Adipocyte (in vitro differentiated cells): ENCODE measurements around the gene MDFI.

Source experiments
- DNase-seq: peaks from one replicate; pipeline ENCODE4 v3.0.0-alpha.2; 2015; ENCODE audit warnings: low read depth
- H3K27me3 ChIP-seq: replicated peaks from 2 replicates; pipeline ENCODE4 v1.7.0; 2013; ENCODE audit warnings: mild to moderate bottlenecking, low read length, moderate library complexity; ENCODE audit not compliant: control insufficient read depth, insufficient read depth
- H3K36me3 ChIP-seq: 2 replicates; pipeline ENCODE4 v1.7.0; 2013; ENCODE audit warnings: low read length, mild to moderate bottlenecking, moderate library complexity; ENCODE audit not compliant: control insufficient read depth, insufficient read depth, severe bottlenecking
- H3K4me1 ChIP-seq: 2 replicates; pipeline ENCODE4 v1.7.0; 2013; ENCODE audit warnings: mild to moderate bottlenecking, low read length, moderate library complexity; ENCODE audit not compliant: control insufficient read depth, insufficient read depth
- H3K4me3 ChIP-seq: 2 replicates; pipeline ENCODE4 v1.7.0; 2013; ENCODE audit warnings: mild to moderate bottlenecking, low read length, moderate library complexity
- H3K9ac ChIP-seq: 2 replicates; pipeline ENCODE4 v1.7.0; 2013; ENCODE audit warnings: mild to moderate bottlenecking, low read length, moderate library complexity
- H3K9me3 ChIP-seq: 2 replicates; pipeline ENCODE4 v1.7.0; 2013; ENCODE audit warnings: mild to moderate bottlenecking, low read length, moderate library complexity; ENCODE audit not compliant: control insufficient read depth

MDFI gene

GRCh38 chr6:41596096-41596685, 42.1 kb upstream of the MDFI start:
- Histone ChIP-seq H3K9ac (no peak overlapping the region), H3K36me3 (peaks cover 15% of the 10 kb centered on the region), H3K27me3 (no peaks in the 10 kb centered on the region), H3K4me1 (peaks cover 11% of the 10 kb centered on the region), H3K4me3 (no peak overlapping the region), H3K9me3 (no peaks in the 10 kb centered on the region)
- no peak for DNase-seq

- DNase-seq, result no peak
- Histone ChIP-seq H3K9ac (no peak overlapping the region), H3K36me3 (peaks cover 10% of the 10 kb centered on the region), H3K27me3 (no peaks in the 10 kb centered on the region), H3K9me3 (no peaks in the 10 kb centered on the region), H3K4me3 (no peak overlapping the region), H3K4me1 (peaks cover 13% of the 10 kb centered on the region)
Observed at GRCh38 chr6:41596807-41597206, 41.5 kb upstream of the MDFI start.

GRCh38 chr6:41597246-41598000, 40.8 kb upstream of the MDFI start:
- Histone ChIP-seq H3K27me3 (no peaks in the 10 kb centered on the region), H3K9me3 (no peaks in the 10 kb centered on the region), H3K4me1 (peaks cover 19% of the 10 kb centered on the region), H3K4me3 (no peak overlapping the region), H3K9ac (no peak overlapping the region), H3K36me3 (peaks cover 10% of the 10 kb centered on the region)
- DNase-seq, result no peak

GRCh38 chr6:41598670-41599014, 39.6 kb upstream of the MDFI start:
- Histone ChIP-seq H3K9ac (no peak overlapping the region), H3K9me3 (no peaks in the 10 kb centered on the region), H3K4me3 (no peak overlapping the region), H3K4me1 (peaks cover 27% of the 10 kb centered on the region), H3K27me3 (no peaks in the 10 kb centered on the region), H3K36me3 (peaks cover 10% of the 10 kb centered on the region)
- DNase-seq, result no peak

- no peaks in the 10 kb centered on the region for H3K9me3 ChIP-seq
- no peak overlapping the region for H3K4me3 ChIP-seq
- H3K36me3 ChIP-seq, result peaks cover 10% of the 10 kb centered on the region
- no peaks in the 10 kb centered on the region for H3K27me3 ChIP-seq
- no peak for DNase-seq
- H3K4me1 ChIP-seq, result peaks cover 25% of the 10 kb centered on the region
- H3K9ac ChIP-seq, result no peak overlapping the region
Observed at GRCh38 chr6:41599015-41599851, 39.0 kb upstream of the MDFI start.

- DNase-seq, result no peak
- no peak overlapping the region for H3K9ac ChIP-seq
- H3K27me3 ChIP-seq, result no peaks in the 10 kb centered on the region
- H3K9me3 ChIP-seq, result no peaks in the 10 kb centered on the region
- H3K4me3 ChIP-seq, result no peak overlapping the region
- peaks cover 19% of the 10 kb centered on the region for H3K4me1 ChIP-seq
- peaks cover 10% of the 10 kb centered on the region for H3K36me3 ChIP-seq
Observed at GRCh38 chr6:41599852-41600445, 38.3 kb upstream of the MDFI start.

- DNase-seq, result no peak
- Histone ChIP-seq H3K9ac (no peak overlapping the region), H3K36me3 (peaks cover 10% of the 10 kb centered on the region), H3K9me3 (no peaks in the 10 kb centered on the region), H3K4me3 (no peak overlapping the region), H3K4me1 (peaks cover 19% of the 10 kb centered on the region), H3K27me3 (peaks cover under 1% of the 10 kb centered on the region)
Observed at GRCh38 chr6:41600499-41601247, 37.6 kb upstream of the MDFI start.

- H3K9ac ChIP-seq, result no peak overlapping the region
- no peak for DNase-seq
- peaks cover 6% of the 10 kb centered on the region for H3K27me3 ChIP-seq
- peaks cover 9% of the 10 kb centered on the region for H3K36me3 ChIP-seq
- H3K4me3 ChIP-seq, result no peak overlapping the region
- peaks cover 19% of the 10 kb centered on the region for H3K4me1 ChIP-seq
- H3K9me3 ChIP-seq, result no peaks in the 10 kb centered on the region
Observed at GRCh38 chr6:41601248-41601549, 37.1 kb upstream of the MDFI start.

GRCh38 chr6:41602422-41602743, 35.9 kb upstream of the MDFI start:
- H3K36me3 ChIP-seq, result no peaks in the 10 kb centered on the region
- H3K27me3 ChIP-seq, result peaks cover 7% of the 10 kb centered on the region
- H3K4me1 ChIP-seq, result peaks cover 19% of the 10 kb centered on the region
- H3K9me3 ChIP-seq, result no peaks in the 10 kb centered on the region
- no peak overlapping the region for H3K4me3 ChIP-seq
- H3K9ac ChIP-seq, result peak overlapping the region; percentile 19
- DNase-seq, result no peak

GRCh38 chr6:41602864-41603608, 35.2 kb upstream of the MDFI start:
- Histone ChIP-seq H3K36me3 (no peaks in the 10 kb centered on the region), H3K9ac (peak overlapping the region; percentile 19), H3K4me1 (peaks cover 19% of the 10 kb centered on the region), H3K4me3 (peak overlapping the region; percentile 18), H3K27me3 (peaks cover 7% of the 10 kb centered on the region), H3K9me3 (no peaks in the 10 kb centered on the region)
- peak; percentile 95 for DNase-seq
